Thyroid gland (tissue), 4 donors: ENCODE results near the gene ARL15. TPM values are rescaled to one million over a fixed set of nuclear protein-coding genes. Genes with fewer than 3 reads are reported as not detected.
"Not testable (repeated sequence)": the region's sequence is repeated elsewhere in the genome, so short reads cannot be mapped to it uniquely, and the experiment has no call there.

Source experiments
- DNase-seq, 2 donors: peaks; one replicate each; pipeline ENCODE4 v3.0.0-alpha.2; 2019
- H3K27ac ChIP-seq, 3 donors: fragments of 200-600 bp; sonication (generic); 1 replicate in 2 of 3; 2 replicates in 1 of 3; pipeline ENCODE4 v1.5.1; 2016 to 2019; ENCODE audit warnings: mild to moderate bottlenecking in 1 of 3, moderate library complexity in 1 of 3
- H3K27me3 ChIP-seq: fragments of 200-600 bp; sonication (generic); one replicate; pipeline ENCODE4 v1.5.1; 2019
- H3K36me3 ChIP-seq, 2 donors: fragments of 200-600 bp; sonication (generic); one replicate each; pipeline ENCODE4 v1.5.1; 2016 to 2019
- H3K4me1 ChIP-seq, 2 donors: fragments of 200-600 bp; sonication (generic); one replicate each; pipeline ENCODE4 v1.5.1; 2017 to 2019
- H3K4me3 ChIP-seq, 3 donors: fragments of 200-600 bp; sonication (generic); replicated peaks in 1 of 3; 1 replicate in 2 of 3; 2 replicates in 1 of 3; pipeline ENCODE4 v1.5.1; 2016; ENCODE audit warnings: mild to moderate bottlenecking in 1 of 3
- H3K9me3 ChIP-seq: fragments of 200-600 bp; sonication (generic); one replicate; pipeline ENCODE4 v1.5.1; 2017
- CTCF ChIP-seq, 6 experiments: fragments of 200-600 bp in 3 of 6; fragments of 450-650 bp in 3 of 6; sonication (generic) in 3 of 6; IDR thresholded peaks; one replicate each; pipeline ENCODE4 v1.5.1; 2016 to 2019; ENCODE audit warnings: antibody characterized with exemption in 6 of 6, mild to moderate bottlenecking in 2 of 6, inconsistent platforms in 1 of 6, moderate library complexity in 1 of 6
- POLR2A ChIP-seq, 2 donors: fragments of 450-650 bp; IDR thresholded peaks; one replicate each; pipeline ENCODE4 v1.6.1; 2017; ENCODE audit warnings: antibody characterized with exemption in 2 of 2, mild to moderate bottlenecking in 2 of 2, moderate library complexity in 1 of 2
- WGBS, 2 donors: methylation state at CpG; one replicate each; pipeline ENCODE4 v1.1.5; 2017; 5-methylcytosine and 5-hydroxymethylcytosine counted together
- intact Hi-C: fragments of 100-400 bp; cut with DNase I; formaldehyde crosslinking; loops from one replicate; pipeline ENCODE4 v1.15.1; 2023
- total RNA-seq, 4 donors: library from RNA; depleted of rRNA; stranded (reverse); fragments of >200 nt; gene quantifications; one replicate each; pipeline ENCODE4 v1.2.3, GENCODE V29; 2016

ARL15 gene
- total RNA-seq, 4 donors from 2014 or later, result 23.2 to 39.0 (median 29.5) TPM

GRCh38 chr5:54073735-54074134 lies 236.6 kb downstream of the ARL15 start:
- DNase-seq, result no peak
- Histone ChIP-seq H3K4me1 (no peaks in the 10 kb centered on the region), H3K36me3 (no peaks in the 10 kb centered on the region), H3K27me3 (no peaks in the 10 kb centered on the region), H3K27ac (no peak overlapping the region), H3K9me3 (no peaks in the 10 kb centered on the region), H3K4me3 (no peak overlapping the region)
- WGBS, 2 donors, result 66 to 67% methylated on average over 2 of the region's 2 CpGs
- no peak for TF ChIP-seq POLR2A (IDR thresholded peaks at IDR 0.05)
- intact Hi-C loops, result no loop called here

GRCh38 chr5:54073131-54073530 lies 237.2 kb downstream of the ARL15 start:
- Histone ChIP-seq H3K27me3 (no peaks in the 10 kb centered on the region), H3K4me3 (no peak overlapping the region), H3K9me3 (no peaks in the 10 kb centered on the region), H3K4me1 (no peaks in the 10 kb centered on the region), H3K36me3 (no peaks in the 10 kb centered on the region), H3K27ac (no peak overlapping the region)
- TF ChIP-seq CTCF (IDR thresholded peaks at IDR 0.05) (no peak), POLR2A (IDR thresholded peaks at IDR 0.05) (no peak)
- intact Hi-C loops, result no loop called here
- 87 to 89% methylated on average over 3 of the region's 3 CpGs for WGBS, 2 donors
- no peak for DNase-seq

GRCh38 chr5:54066433-54066832 lies 243.9 kb downstream of the ARL15 start:
- Histone ChIP-seq H3K9me3 (no peaks in the 10 kb centered on the region), H3K4me3 (no peak overlapping the region), H3K36me3 (no peaks in the 10 kb centered on the region), H3K27ac (no peak overlapping the region), H3K4me1 (no peaks in the 10 kb centered on the region), H3K27me3 (no peaks in the 10 kb centered on the region)
- 91 to 92% methylated on average over 2 of the region's 2 CpGs for WGBS, 2 donors
- no peak for TF ChIP-seq CTCF (IDR thresholded peaks at IDR 0.05)
- TF ChIP-seq POLR2A (IDR thresholded peaks at IDR 0.05), result no peak
- intact Hi-C loops, result no loop called here
- no peak for DNase-seq

- no peak for DNase-seq
- H3K9me3 ChIP-seq, result no peaks in the 10 kb centered on the region
- no peak for TF ChIP-seq CTCF (IDR thresholded peaks at IDR 0.05)
- TF ChIP-seq POLR2A (IDR thresholded peaks at IDR 0.05), result no peak
- no peaks in the 10 kb centered on the region for H3K4me1 ChIP-seq
- intact Hi-C loops, result no loop called here
- H3K4me3 ChIP-seq, result no peak overlapping the region
- no peaks in the 10 kb centered on the region for H3K27me3 ChIP-seq
- no peak overlapping the region for H3K27ac ChIP-seq
- 94 to 95% methylated on average over 3 of the region's 3 CpGs for WGBS, 2 donors
- H3K36me3 ChIP-seq, result no peaks in the 10 kb centered on the region
These were observed 246.6 kb downstream of the ARL15 start for GRCh38 chr5:54063817-54064216.

GRCh38 chr5:54062958-54063357 lies 247.4 kb downstream of the ARL15 start:
- H3K4me1 ChIP-seq, result no peaks in the 10 kb centered on the region
- no peak overlapping the region for H3K4me3 ChIP-seq
- 87 to 88% methylated on average over 3 of the region's 3 CpGs for WGBS, 2 donors
- H3K36me3 ChIP-seq, result no peaks in the 10 kb centered on the region
- DNase-seq, result no peak
- no peaks in the 10 kb centered on the region for H3K9me3 ChIP-seq
- no peak overlapping the region for H3K27ac ChIP-seq
- TF ChIP-seq POLR2A (IDR thresholded peaks at IDR 0.05) (no peak), CTCF (IDR thresholded peaks at IDR 0.05) (no peak)
- intact Hi-C loops, result no loop called here
- H3K27me3 ChIP-seq, result no peaks in the 10 kb centered on the region

GRCh38 chr5:54060919-54061318 lies 249.5 kb downstream of the ARL15 start:
- WGBS, 2 donors, result 91 to 98% methylated on average over 2 to 3 of the region's 3 CpGs

More at GRCh38 chr5:54060919-54061318, 249.5 kb downstream of the ARL15 start:
- H3K36me3 ChIP-seq, H3K9me3 ChIP-seq, H3K27me3 ChIP-seq, H3K4me1 ChIP-seq, H3K27ac ChIP-seq, DNase-seq, H3K4me3 ChIP-seq, intact Hi-C loops: not testable (repeated sequence)
